Measurements from ENCODE around the gene KCNAB1.

KCNAB1 gene

DNA sequence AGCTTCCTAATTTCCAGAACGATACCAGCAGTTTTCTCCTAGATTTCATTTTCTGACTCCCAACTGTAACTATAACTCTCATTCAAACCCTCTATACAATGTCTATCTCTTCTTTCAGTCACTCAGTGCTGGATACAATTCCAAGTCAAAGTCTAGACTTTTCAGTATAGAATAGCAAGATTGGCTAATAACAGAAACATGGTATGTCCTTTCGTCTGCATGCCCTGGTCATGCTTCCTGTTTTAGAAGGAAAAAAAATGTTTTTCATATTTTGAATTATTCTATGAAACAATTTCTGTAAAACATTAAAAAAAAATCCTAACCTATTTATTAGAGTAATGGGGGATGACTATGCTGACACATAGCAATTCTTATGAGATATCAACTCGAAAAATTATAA is 180.0 kb downstream of the KCNAB1 start:
- DNase-seq (ENCODE audit: low read depth, low spot score), result no peak
- H3K4me3 ChIP-seq (ENCODE audit: low read depth, low read length), result no peak overlapping the region
- TF ChIP-seq, protein P1, sequence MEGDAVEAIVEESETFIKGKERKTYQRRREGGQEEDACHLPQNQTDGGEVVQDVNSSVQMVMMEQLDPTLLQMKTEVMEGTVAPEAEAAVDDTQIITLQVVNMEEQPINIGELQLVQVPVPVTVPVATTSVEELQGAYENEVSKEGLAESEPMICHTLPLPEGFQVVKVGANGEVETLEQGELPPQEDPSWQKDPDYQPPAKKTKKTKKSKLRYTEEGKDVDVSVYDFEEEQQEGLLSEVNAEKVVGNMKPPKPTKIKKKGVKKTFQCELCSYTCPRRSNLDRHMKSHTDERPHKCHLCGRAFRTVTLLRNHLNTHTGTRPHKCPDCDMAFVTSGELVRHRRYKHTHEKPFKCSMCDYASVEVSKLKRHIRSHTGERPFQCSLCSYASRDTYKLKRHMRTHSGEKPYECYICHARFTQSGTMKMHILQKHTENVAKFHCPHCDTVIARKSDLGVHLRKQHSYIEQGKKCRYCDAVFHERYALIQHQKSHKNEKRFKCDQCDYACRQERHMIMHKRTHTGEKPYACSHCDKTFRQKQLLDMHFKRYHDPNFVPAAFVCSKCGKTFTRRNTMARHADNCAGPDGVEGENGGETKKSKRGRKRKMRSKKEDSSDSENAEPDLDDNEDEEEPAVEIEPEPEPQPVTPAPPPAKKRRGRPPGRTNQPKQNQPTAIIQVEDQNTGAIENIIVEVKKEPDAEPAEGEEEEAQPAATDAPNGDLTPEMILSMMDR (IDR thresholded peaks at IDR 0.05; ENCODE audit: low read depth, low read length), result no peak
- in situ Hi-C loops (cut with HindIII; ENCODE audit: low sequenced_read_pairs), result no loop called here

DNA sequence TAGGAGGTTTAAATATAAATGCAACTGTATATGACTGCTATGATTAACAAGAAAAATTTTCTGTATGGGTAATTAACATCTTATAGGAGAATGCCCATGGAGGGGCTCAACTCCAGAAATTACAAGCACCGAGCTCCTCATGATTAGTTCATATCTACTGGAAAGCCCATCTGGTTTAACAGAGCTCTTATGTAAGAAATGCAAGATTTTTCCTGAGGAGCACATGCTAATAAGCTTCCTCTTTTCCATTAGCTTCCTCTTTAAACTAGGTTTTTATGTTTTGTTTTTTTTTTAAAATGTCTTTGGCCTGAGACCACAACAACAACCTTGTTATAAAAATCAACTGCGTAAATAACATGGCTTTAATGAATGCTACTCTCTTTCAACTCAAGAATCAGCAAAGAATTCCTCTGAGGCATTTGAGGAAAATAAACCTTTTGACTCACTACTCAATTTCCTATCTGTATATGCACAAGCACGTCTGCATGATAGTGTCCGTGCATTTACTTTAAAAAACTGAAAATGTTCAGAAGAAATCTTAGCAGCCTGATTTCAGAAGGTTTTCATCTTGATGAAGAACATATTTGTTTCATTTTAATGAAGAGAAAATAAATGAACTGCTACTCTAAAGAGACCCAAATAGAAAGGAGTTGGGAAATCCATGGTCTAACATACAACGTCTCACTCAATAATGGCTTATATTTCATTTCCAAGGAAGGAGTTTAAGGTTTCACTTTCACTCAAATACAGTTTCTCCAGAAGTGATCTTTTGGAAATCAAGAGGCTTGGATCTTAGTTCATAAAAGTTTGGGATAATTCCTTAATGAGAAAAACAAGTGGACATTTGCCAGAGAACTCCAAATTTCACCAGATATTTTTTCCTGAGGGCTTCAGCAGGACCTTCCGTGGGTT is 180.8 kb downstream of the KCNAB1 start:
- no peak for DNase-seq (ENCODE audit: low read depth, low spot score)
- TF ChIP-seq, protein P1 (IDR thresholded peaks at IDR 0.05; ENCODE audit: low read depth, low read length), result no peak
- in situ Hi-C loops (cut with HindIII; ENCODE audit: low sequenced_read_pairs), result no loop called here
- H3K4me3 ChIP-seq (ENCODE audit: low read depth, low read length), result no peak overlapping the region

DNA sequence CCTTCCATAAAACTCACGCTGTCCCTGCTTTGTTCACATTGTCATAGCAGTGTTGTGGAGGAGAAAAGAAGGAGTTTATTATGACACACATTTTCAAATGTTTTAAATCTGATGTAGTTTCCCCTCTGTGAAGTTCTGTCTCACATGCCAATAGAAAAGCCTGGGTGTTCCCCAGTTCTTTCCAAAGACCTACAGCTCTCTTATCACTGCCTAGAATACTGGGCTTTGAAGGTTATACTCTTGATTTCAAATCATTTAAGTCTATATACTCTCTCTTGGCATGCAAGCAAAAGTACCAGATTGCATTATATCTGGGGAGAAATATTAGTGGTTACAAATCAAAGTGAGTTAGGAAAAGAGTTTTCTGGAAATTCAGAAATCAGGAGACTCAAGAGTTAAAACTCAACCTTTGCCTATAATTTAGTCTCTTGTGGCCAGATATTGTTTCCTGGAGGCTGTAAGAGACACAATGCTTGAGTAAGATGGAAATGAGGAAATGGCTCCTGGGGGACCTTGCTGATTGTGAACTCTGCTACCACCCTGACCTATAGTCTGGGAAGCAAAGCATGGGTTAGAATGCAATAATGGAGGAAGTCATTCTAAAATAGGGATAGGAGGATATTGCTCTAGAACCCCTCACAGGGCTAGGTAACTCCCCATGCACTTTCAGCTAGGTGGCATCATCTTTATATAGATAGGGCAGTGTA is 182.8 kb downstream of the KCNAB1 start:
- H3K4me3 ChIP-seq (ENCODE audit: low read depth, low read length), result no peak overlapping the region
- TF ChIP-seq, protein P1 (IDR thresholded peaks at IDR 0.05; ENCODE audit: low read depth, low read length), result no peak
- no peak for DNase-seq (ENCODE audit: low read depth, low spot score)
- in situ Hi-C loops (cut with HindIII; ENCODE audit: low sequenced_read_pairs), result no loop called here

DNA sequence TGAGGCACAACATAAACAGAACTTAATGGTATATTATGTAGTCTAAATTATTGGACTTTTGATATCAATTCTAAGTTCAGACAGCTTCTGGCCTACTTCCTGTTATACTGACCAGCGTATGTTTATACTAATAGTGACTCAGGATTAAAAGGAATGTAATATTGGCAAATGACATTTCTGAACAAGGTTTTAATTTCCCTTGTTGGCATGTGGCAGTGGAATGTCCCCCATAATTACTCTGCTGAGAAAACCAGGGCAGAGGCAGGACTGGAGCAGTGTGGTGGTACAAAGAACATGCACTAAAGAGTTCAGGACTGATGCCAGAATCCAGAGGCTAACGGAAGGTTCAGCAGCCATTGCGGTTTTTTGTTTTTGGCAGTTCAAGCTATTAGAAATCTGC is 184.0 kb downstream of the KCNAB1 start:
- in situ Hi-C loops (cut with HindIII; ENCODE audit: low sequenced_read_pairs), result no loop called here
- peak; percentile 59 for DNase-seq (ENCODE audit: low read depth, low spot score)
- no peak overlapping the region for H3K4me3 ChIP-seq (ENCODE audit: low read depth, low read length)
- TF ChIP-seq, protein P1 (IDR thresholded peaks at IDR 0.05; ENCODE audit: low read depth, low read length), result no peak

DNA sequence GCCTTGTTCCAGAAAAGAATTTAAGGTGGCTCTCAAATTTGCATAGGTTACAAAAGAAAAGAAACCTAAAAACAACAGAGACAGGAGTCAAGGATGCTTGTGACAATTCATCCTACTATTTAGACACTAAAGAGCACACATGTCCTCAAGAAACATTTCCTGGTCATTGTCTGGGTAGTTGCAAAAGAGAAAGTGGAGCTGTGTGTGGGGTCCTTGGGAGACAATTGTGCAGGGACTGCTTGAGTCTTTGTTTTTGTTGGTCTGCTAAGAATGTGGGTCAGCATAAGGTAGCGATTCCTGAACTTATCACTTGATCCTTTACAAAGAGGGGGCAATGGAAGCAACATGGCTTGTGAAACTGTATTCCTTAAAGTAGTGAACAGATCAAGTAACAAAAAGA is 185.3 kb downstream of the KCNAB1 start:
- in situ Hi-C loops (cut with HindIII; ENCODE audit: low sequenced_read_pairs), result no loop called here
- no peak overlapping the region for H3K4me3 ChIP-seq (ENCODE audit: low read depth, low read length)
- TF ChIP-seq, protein P1 (IDR thresholded peaks at IDR 0.05; ENCODE audit: low read depth, low read length), result no peak
- DNase-seq (ENCODE audit: low read depth, low spot score), result no peak

DNA sequence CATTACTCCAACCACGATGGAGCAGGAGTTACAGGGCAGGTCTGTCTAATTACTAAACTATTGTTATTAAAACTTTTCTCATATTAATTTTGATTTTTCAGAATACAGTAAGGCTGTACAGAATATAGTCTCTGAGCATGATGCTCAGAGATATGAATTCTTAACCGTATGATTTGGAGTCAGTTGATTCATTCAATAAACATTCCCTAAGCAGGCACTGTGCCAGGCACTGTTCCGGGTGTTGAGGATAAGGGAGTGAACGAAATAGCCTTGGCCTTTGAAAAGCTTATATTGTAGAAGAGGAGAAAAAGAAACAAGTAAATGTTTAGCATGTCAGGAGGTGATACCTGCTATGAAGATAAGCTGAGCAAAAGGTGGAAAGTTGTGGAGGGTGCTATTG is 187.3 kb downstream of the KCNAB1 start:
- in situ Hi-C loops (cut with HindIII; ENCODE audit: low sequenced_read_pairs), result no loop called here
- TF ChIP-seq, protein P1 (IDR thresholded peaks at IDR 0.05; ENCODE audit: low read depth, low read length), result no peak
- no peak overlapping the region for H3K4me3 ChIP-seq (ENCODE audit: low read depth, low read length)
- peak; percentile 81 for DNase-seq (ENCODE audit: low read depth, low spot score)
